HepG2 (cell line): ENCODE data around the gene TMEM98. TPM values are rescaled to one million over a fixed set of nuclear protein-coding genes. Genes with fewer than 3 reads are reported as not detected.

Experiments used
- ATAC-seq: fragments of 200-7000 bp; cut with Tn5 transposase; 3 replicates; pipeline ENCODE4 v1.9.1; 2020; ENCODE audit warnings: mild to moderate bottlenecking, moderate library complexity
- BruUV-seq: library from RNA; stranded (reverse); fragments of 400-500 nt; replicated peaks from 2 replicates; lab custom pipeline; 2021; lab: Mats Ljungman, UMichigan
- CTCF ChIA-PET: fragments of 300-600 bp; formaldehyde crosslinking; extraction: SDS; loops from one replicate; lab custom pipeline; 2021; ENCODE audit warnings: low total read pairs, inconsistent platforms, low intra/inter-chr PET ratio; lab: Yijun Ruan, JAX
- POLR2A ChIA-PET: fragments of 350-600 bp; sonication (Branson Sonifier 250); formaldehyde crosslinking; loops from one replicate; lab custom pipeline; 2020; ENCODE audit warnings: antibody characterized with exemption, inconsistent platforms; lab: Yijun Ruan, JAX
- DNase-seq: peaks from one replicate; pipeline ENCODE4 v3.0.0-alpha.2; 2015; ENCODE audit warnings: low spot score
- FAIRE-seq: peaks from 3 replicates; lab custom pipeline; 2011; peaks lifted over from hg19 to GRCh38; lab: Jason Lieb, UNC
- H2AFZ ChIP-seq: one replicate; pipeline ENCODE4 v1.6.1; 2011; ENCODE audit warnings: low read length, inconsistent platforms
- H3K27ac ChIP-seq: fragments of 300-600 bp; 3 replicates; pipeline ENCODE4 v1.8.0; 2011; ENCODE audit warnings: mixed run types, mild to moderate bottlenecking, mixed read lengths, low read length, inconsistent platforms; ENCODE audit not compliant: insufficient read depth; ENCODE audit errors: extremely low read length
- H3K27me3 ChIP-seq, 2 experiments: fragments of 200-600 bp in 1 of 2; 2 replicates in 1 of 2; 3 replicates in 1 of 2; pipeline versions ENCODE4 v1.6.0 to v1.8.0; 2011; ENCODE audit warnings: low read length in 2 of 2, mild to moderate bottlenecking in 2 of 2, moderate library complexity in 2 of 2, inconsistent platforms in 1 of 2; ENCODE audit not compliant: insufficient read depth in 2 of 2, control insufficient read depth in 1 of 2
- H3K36me3 ChIP-seq, 2 experiments: fragments of 200-600 bp in 1 of 2; replicated peaks in 1 of 2; 2 replicates in 1 of 2; 3 replicates in 1 of 2; pipeline versions ENCODE4 v1.5.1 to v1.8.0; 2011; ENCODE audit warnings: low read length in 2 of 2, inconsistent platforms in 1 of 2; ENCODE audit not compliant: insufficient read depth in 2 of 2, control insufficient read depth in 1 of 2
- H3K4me1 ChIP-seq: 2 replicates; pipeline ENCODE4 v1.5.1; 2012; ENCODE audit warnings: low read length, inconsistent platforms; ENCODE audit not compliant: insufficient read depth
- H3K4me2 ChIP-seq: 2 replicates; pipeline ENCODE4 v1.6.0; 2011; ENCODE audit warnings: low read depth, low read length, inconsistent platforms
- H3K4me3 ChIP-seq, 3 experiments: fragments of 200-600 bp in 1 of 3; sonication (generic), shearing (Covaris generic) in 1 of 3; replicated peaks in 1 of 3; 2 replicates each; pipeline ENCODE4 v1.5.1; 2011 to 2016; ENCODE audit warnings: low read length in 3 of 3, inconsistent platforms in 2 of 3, low read depth in 2 of 3, mild to moderate bottlenecking in 2 of 3, control low read depth in 1 of 3, mixed read lengths in 1 of 3; ENCODE audit not compliant: insufficient read depth in 1 of 3
- H3K79me2 ChIP-seq: one replicate; pipeline ENCODE4 v1.6.1; 2011; ENCODE audit warnings: low read length, inconsistent platforms; ENCODE audit not compliant: insufficient read depth
- H3K9ac ChIP-seq: 2 replicates; pipeline ENCODE4 v1.6.0; 2011; ENCODE audit warnings: mild to moderate bottlenecking, low read depth, low read length, inconsistent platforms; ENCODE audit not compliant: insufficient read depth
- H3K9me3 ChIP-seq: 2 replicates; pipeline ENCODE4 v1.5.1; 2012; ENCODE audit warnings: mild to moderate bottlenecking, low read length
- H4K20me1 ChIP-seq: 2 replicates; pipeline ENCODE4 v1.6.0; 2011; ENCODE audit warnings: inconsistent platforms, mild to moderate bottlenecking, low read length, moderate library complexity; ENCODE audit not compliant: insufficient read depth
- FOSL1 ChIP-seq: sonication (generic); formaldehyde crosslinking; IDR thresholded peaks from 2 replicates; pipeline ENCODE4 v1.9.0; 2021; ENCODE audit warnings: missing genetic modification reagents, borderline replicate concordance
- FOXJ3 ChIP-seq: sonication (generic); formaldehyde crosslinking; IDR thresholded peaks from 2 replicates; pipeline ENCODE4 v1.4.0; 2020; ENCODE audit warnings: missing genetic modification reagents, mild to moderate bottlenecking, borderline replicate concordance
- HNF4A ChIP-seq: sonication (generic); formaldehyde crosslinking; IDR thresholded peaks from 2 replicates; pipeline ENCODE4 v1.4.0; 2020; ENCODE audit warnings: missing genetic modification reagents
- KAT7 ChIP-seq: IDR thresholded peaks from 2 replicates; pipeline ENCODE4 v1.6.1; 2018; ENCODE audit warnings: borderline replicate concordance, missing compliant biosample characterization
- KLF13 ChIP-seq: sonication (generic); formaldehyde crosslinking; IDR thresholded peaks from 2 replicates; pipeline ENCODE4 v1.4.0; 2020; ENCODE audit warnings: mild to moderate bottlenecking, missing genetic modification reagents
- NFE2L1 ChIP-seq: sonication (generic); formaldehyde crosslinking; IDR thresholded peaks from 2 replicates; pipeline ENCODE4 v1.4.0; 2020; ENCODE audit warnings: missing genetic modification reagents, mild to moderate bottlenecking, borderline replicate concordance
- RFX1 ChIP-seq: fragments of 450-650 bp; IDR thresholded peaks from 2 replicates; pipeline ENCODE4 v1.6.1; 2017
- RXRA ChIP-seq: sonication (generic); formaldehyde crosslinking; IDR thresholded peaks from 2 replicates; pipeline ENCODE4 v1.5.1; 2020; ENCODE audit warnings: missing genetic modification reagents
- SMYD3 ChIP-seq: sonication (generic); formaldehyde crosslinking; IDR thresholded peaks from 2 replicates; pipeline ENCODE4 v1.8.1; 2023; ENCODE audit warnings: mild to moderate bottlenecking, missing genetic modification reagents
- ZBTB3 ChIP-seq: sonication (generic); formaldehyde crosslinking; IDR thresholded peaks from 2 replicates; pipeline ENCODE4 v1.4.0; 2020; ENCODE audit warnings: low read depth, mild to moderate bottlenecking, moderate library complexity, missing genetic modification reagents, borderline replicate concordance
- ZFP91 ChIP-seq: sonication (generic); formaldehyde crosslinking; IDR thresholded peaks from 2 replicates; pipeline ENCODE4 v1.9.0; 2022; ENCODE audit warnings: missing genetic modification reagents, mild to moderate bottlenecking, borderline replicate concordance
- ZFX ChIP-seq: sonication (generic); formaldehyde crosslinking; IDR thresholded peaks from 2 replicates; pipeline ENCODE4 v1.4.0; 2020; ENCODE audit warnings: mild to moderate bottlenecking, low read depth, missing genetic modification reagents, moderate library complexity
- ZNF263 ChIP-seq: sonication (generic); formaldehyde crosslinking; IDR thresholded peaks from 2 replicates; pipeline ENCODE4 v1.4.0; 2020; ENCODE audit warnings: missing genetic modification reagents
- ZNF337 ChIP-seq: sonication (generic); formaldehyde crosslinking; IDR thresholded peaks from 2 replicates; pipeline ENCODE4 v1.5.1; 2020; ENCODE audit warnings: missing genetic modification reagents, low read depth, mild to moderate bottlenecking, borderline replicate concordance
- WGBS: methylation state at CpG from one replicate; pipeline ENCODE4 v1.1.6; 2017; ENCODE audit warnings: low lambda C conversion rate; 5-methylcytosine and 5-hydroxymethylcytosine counted together
- in situ Hi-C: cut with HindIII; loops from 2 replicates; pipeline ENCODE4 v1.10.0; 2017; ENCODE audit warnings: low pct_unique_long_range_greater_than_20kb; ENCODE audit not compliant: extremely low pct_ligation_motif_present
- intact Hi-C: fragments of 100-400 bp; cut with micrococcal nuclease; formaldehyde crosslinking; loops from one replicate; pipeline ENCODE4 v1.10.0; 2022; ENCODE audit not compliant: unreplicated experiment
- polyA plus RNA-seq, 8 experiments: library from polyadenylated mRNA; depleted of rRNA in 3 of 8; stranded (reverse) in 7 of 8; unstranded in 1 of 8; fragments of >200 nt; fragmentation: Illumina TruSeq in 4 of 8; extraction: Trizol in 4 of 8; gene quantifications; 2 replicates each; pipeline versions ENCODE4 v1.2.1 to v1.2.3, GENCODE V29; 2011 to 2016; ENCODE audit warnings: low read depth in 4 of 8, missing spikeins in 1 of 8, mixed read lengths in 1 of 8; ENCODE audit not compliant: insufficient read depth in 1 of 8
- total RNA-seq, 5 experiments: library from RNA; depleted of rRNA; stranded (reverse); fragments of >200 nt; fragmentation: Illumina TruSeq; extraction: Trizol; gene quantifications; 2 replicates each; pipeline ENCODE4 v1.2.3, GENCODE V29; 2016; ENCODE audit warnings: low read depth in 1 of 5
- TF ChIP-seq, protein P1 (sequence below): IDR thresholded peaks from 2 replicates; pipeline ENCODE4 v1.6.1; 2016; ENCODE audit warnings: low read depth
- TF ChIP-seq, protein P2 (sequence below): sonication (generic); formaldehyde crosslinking; IDR thresholded peaks from 2 replicates; pipeline ENCODE4 v1.8.1; 2023; ENCODE audit warnings: mild to moderate bottlenecking, inconsistent platforms, moderate library complexity, missing genetic modification reagents, borderline replicate concordance
- TF ChIP-seq, protein P3 (sequence below): sonication (generic); formaldehyde crosslinking; IDR thresholded peaks from 2 replicates; pipeline ENCODE4 v1.8.1; 2023; ENCODE audit warnings: missing genetic modification reagents, inconsistent platforms, borderline replicate concordance

The TMEM98 gene
- total and polyA plus RNA-seq, 2 of the 13 experiments (the other 11 are each of a cell fraction or from before 2014, with no cell fraction given) = 103 to 175 TPM

- TF ChIP-seq, protein P1, sequence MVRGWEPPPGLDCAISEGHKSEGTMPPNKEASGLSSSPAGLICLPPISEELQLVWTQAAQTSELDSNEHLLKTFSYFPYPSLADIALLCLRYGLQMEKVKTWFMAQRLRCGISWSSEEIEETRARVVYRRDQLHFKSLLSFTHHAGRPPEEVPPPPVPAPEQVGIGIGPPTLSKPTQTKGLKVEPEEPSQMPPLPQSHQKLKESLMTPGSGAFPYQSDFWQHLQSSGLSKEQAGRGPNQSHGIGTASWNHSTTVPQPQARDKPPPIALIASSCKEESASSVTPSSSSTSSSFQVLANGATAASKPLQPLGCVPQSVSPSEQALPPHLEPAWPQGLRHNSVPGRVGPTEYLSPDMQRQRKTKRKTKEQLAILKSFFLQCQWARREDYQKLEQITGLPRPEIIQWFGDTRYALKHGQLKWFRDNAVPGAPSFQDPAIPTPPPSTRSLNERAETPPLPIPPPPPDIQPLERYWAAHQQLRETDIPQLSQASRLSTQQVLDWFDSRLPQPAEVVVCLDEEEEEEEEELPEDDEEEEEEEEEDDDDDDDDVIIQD (CRISPR knock-in tag) = no peak
- TF ChIP-seq SMYD3 (no peak), KLF13 (CRISPR knock-in tag) (no peak), ZNF263 (CRISPR knock-in tag) (no peak), ZNF337 (CRISPR knock-in tag) (no peak), ZFX (CRISPR knock-in tag) (no peak)
- TF ChIP-seq, protein P2, sequence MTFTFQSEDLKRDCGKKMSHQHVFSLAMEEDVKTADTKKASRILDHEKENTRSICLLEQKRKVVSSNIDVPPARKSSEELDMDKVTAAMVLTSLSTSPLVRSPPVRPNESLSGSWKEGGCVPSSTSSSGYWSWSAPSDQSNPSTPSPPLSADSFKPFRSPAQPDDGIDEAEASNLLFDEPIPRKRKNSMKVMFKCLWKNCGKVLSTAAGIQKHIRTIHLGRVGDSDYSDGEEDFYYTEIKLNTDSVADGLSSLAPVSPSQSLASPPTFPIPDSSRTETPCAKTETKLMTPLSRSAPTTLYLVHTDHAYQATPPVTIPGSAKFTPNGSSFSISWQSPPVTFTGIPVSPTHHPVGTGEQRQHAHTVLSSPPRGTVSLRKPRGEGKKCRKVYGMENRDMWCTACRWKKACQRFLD (CRISPR knock-in tag) = no peak
- TF ChIP-seq, all 625 proteins: peak for 0
Observed at GRCh38 chr17:32901743-32902142, 26.2 kb upstream of the TMEM98 start (continued).

DNA sequence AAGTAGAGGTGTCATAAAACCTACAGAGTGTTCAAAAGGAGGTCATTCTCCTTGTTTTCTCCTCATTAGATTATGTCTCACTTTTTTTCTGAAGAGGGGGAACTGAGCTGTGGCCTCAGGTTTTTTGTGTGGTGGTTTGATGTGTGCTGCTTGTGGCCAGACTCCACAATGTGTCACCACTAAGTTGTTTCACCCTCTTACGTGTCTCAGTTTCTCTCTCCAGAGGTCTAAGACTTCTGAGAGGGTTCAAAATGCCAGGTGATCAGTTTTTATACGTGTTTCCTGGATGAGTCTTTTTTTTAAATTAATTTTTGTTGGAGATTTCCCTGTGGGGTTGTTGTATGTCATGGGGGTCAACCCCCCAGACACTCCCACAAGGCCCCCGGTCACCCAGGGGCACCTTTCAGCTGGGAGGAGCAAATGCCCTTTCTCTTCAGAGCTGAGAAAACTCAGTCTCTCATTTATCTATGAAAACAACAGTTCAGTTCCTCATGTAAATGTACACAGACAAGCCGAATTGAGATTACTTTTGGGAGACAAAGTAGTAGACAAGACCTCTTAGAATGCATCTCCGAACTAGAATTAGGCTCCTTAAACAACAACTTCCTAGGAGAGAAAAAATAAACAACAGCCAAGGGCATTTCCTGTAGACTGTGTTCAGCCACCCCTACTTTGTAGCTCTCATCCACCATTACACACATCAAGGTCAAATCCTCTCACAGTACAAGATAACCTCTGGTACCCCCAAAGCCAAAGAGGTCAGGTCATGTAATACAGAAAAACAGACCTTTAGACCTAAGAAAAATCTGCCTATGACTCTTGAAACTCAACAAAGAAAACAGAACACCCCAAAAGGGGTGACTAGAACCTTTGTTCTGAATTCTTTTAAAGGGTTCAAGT, 23.9 kb upstream of the TMEM98 start:
- ChIA-PET POLR2A (no interaction called here), CTCF (no interaction called here)
- no peak overlapping the region for H3K9ac ChIP-seq
- H3K27ac ChIP-seq = no peak overlapping the region
- H4K20me1 ChIP-seq = no peaks in the 10 kb centered on the region
- peaks cover 21% of the 10 kb centered on the region for H3K4me1 ChIP-seq
- peak overlapping the region; percentile 34 for H2AFZ ChIP-seq
- no peak for DNase-seq
- H3K9me3 ChIP-seq = no peaks in the 10 kb centered on the region
- H3K27me3 ChIP-seq = no peaks in the 10 kb centered on the region; a peak in 1 of 5 replicates
- 6% methylated on average over 5 of the region's 5 CpGs for WGBS
- intact Hi-C loops = no loop called here
- no peak for ATAC-seq
- no peak overlapping the region for H3K4me3 ChIP-seq
- in situ Hi-C loops = no loop called here
- no peaks in the 10 kb centered on the region for H3K36me3 ChIP-seq
- peak; percentile 12 for FAIRE-seq
- BruUV-seq = no TSS peak
- no peaks in the 10 kb centered on the region for H3K79me2 ChIP-seq
- H3K4me2 ChIP-seq = peak overlapping the region; percentile 43
- TF ChIP-seq HNF4A (CRISPR knock-in tag) (peak; percentile 51), ZFP91 (CRISPR knock-in tag) (no peak), FOXJ3 (CRISPR knock-in tag) (0 out of 2 replicates have a peak, but pooled peaks have one; percentile 18), RXRA (no peak), RFX1 (no peak), FOSL1 (CRISPR knock-in tag) (no peak), KAT7 (CRISPR knock-in tag) (no peak), ZBTB3 (no peak), NFE2L1 (CRISPR knock-in tag) (no peak)
- TF ChIP-seq, protein P3, sequence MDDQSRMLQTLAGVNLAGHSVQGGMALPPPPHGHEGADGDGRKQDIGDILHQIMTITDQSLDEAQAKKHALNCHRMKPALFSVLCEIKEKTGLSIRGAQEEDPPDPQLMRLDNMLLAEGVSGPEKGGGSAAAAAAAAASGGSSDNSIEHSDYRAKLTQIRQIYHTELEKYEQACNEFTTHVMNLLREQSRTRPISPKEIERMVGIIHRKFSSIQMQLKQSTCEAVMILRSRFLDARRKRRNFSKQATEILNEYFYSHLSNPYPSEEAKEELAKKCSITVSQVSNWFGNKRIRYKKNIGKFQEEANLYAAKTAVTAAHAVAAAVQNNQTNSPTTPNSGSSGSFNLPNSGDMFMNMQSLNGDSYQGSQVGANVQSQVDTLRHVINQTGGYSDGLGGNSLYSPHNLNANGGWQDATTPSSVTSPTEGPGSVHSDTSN = no peak
